BJ (cell line): ENCODE measurements around the gene ADGRL2. TPM values are rescaled to one million over a fixed set of nuclear protein-coding genes. Genes with fewer than 3 reads are reported as not detected.
"Not testable (repeated sequence)": the region's sequence is repeated elsewhere in the genome, so short reads cannot be mapped to it uniquely, and the experiment has no call there.

Experiments
- CTCF ChIA-PET: fragments of 350-600 bp; formaldehyde crosslinking; extraction: SDS; loops from one replicate; lab custom pipeline; 2021; ENCODE audit warnings: antibody characterized with exemption, inconsistent platforms; lab: Yijun Ruan, JAX
- POLR2A ChIA-PET: fragments of 300-600 bp; sonication (Branson Sonifier 250); formaldehyde crosslinking; extraction: SDS; loops from one replicate; lab custom pipeline; 2021; ENCODE audit warnings: antibody characterized with exemption; lab: Charles Lee
- DNase-seq: peaks from one replicate; pipeline ENCODE4 v3.0.0-alpha.2; 2011; ENCODE audit warnings: low read depth
- H3K27me3 ChIP-seq: 2 replicates; pipeline ENCODE4 v1.6.0; 2011; ENCODE audit warnings: low read length; ENCODE audit not compliant: control insufficient read depth, insufficient read depth
- H3K36me3 ChIP-seq: 2 replicates; pipeline ENCODE4 v1.5.1; 2011; ENCODE audit warnings: low read length; ENCODE audit not compliant: control insufficient read depth, insufficient read depth
- H3K4me3 ChIP-seq: 2 replicates; pipeline ENCODE4 v1.5.1; 2011; ENCODE audit warnings: low read depth, mild to moderate bottlenecking, control low read depth, low read length
- polyA plus RNA-seq: library from polyadenylated mRNA; depleted of rRNA; stranded (reverse); fragments of >200 nt; gene quantifications from 2 replicates; pipeline ENCODE4 v1.2.3, GENCODE V29; 2011
- TF ChIP-seq, protein P1 (sequence below): IDR thresholded peaks from 2 replicates; pipeline ENCODE4 v1.5.1; 2011; ENCODE audit warnings: low read depth, mild to moderate bottlenecking, control low read depth, inconsistent platforms, low read length, moderate library complexity; ENCODE audit not compliant: insufficient read depth

Gene ADGRL2
- polyA plus RNA-seq, 1 experiment, result 18.1 TPM

GRCh38 chr1:81850495-81850894, 49.8 kb downstream of the ADGRL2 start:
- Histone ChIP-seq H3K27me3 (no peaks in the 10 kb centered on the region), H3K36me3 (no peaks in the 10 kb centered on the region), H3K4me3 (no peak overlapping the region)
- POLR2A ChIA-PET, result interaction anchor here (0.6 kb wide), 2 partner anchors 38 to 47 kb away, joined by 3 read pairs; no protein-coding TSS in a partner anchor
- DNase-seq, result no peak
- TF ChIP-seq, protein P1, sequence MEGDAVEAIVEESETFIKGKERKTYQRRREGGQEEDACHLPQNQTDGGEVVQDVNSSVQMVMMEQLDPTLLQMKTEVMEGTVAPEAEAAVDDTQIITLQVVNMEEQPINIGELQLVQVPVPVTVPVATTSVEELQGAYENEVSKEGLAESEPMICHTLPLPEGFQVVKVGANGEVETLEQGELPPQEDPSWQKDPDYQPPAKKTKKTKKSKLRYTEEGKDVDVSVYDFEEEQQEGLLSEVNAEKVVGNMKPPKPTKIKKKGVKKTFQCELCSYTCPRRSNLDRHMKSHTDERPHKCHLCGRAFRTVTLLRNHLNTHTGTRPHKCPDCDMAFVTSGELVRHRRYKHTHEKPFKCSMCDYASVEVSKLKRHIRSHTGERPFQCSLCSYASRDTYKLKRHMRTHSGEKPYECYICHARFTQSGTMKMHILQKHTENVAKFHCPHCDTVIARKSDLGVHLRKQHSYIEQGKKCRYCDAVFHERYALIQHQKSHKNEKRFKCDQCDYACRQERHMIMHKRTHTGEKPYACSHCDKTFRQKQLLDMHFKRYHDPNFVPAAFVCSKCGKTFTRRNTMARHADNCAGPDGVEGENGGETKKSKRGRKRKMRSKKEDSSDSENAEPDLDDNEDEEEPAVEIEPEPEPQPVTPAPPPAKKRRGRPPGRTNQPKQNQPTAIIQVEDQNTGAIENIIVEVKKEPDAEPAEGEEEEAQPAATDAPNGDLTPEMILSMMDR, result no peak
- CTCF ChIA-PET, result interaction anchor here (1.5 kb wide), 1 partner anchor 12 kb away, joined by 3 read pairs; no protein-coding TSS in a partner anchor

GRCh38 chr1:81851217-81851616, 50.5 kb downstream of the ADGRL2 start:
- TF ChIP-seq, protein P1, result no peak
- ChIA-PET CTCF (no interaction called here), POLR2A (interaction anchor here (0.6 kb wide), 1 partner anchor 46 kb away, joined by 3 read pairs; no protein-coding TSS in a partner anchor)
- no peaks in the 10 kb centered on the region for H3K27me3 ChIP-seq
- no peak for DNase-seq
- H3K36me3 ChIP-seq, result no peaks in the 10 kb centered on the region
- H3K4me3 ChIP-seq, result no peak overlapping the region

GRCh38 chr1:81852961-81853360, 52.2 kb downstream of the ADGRL2 start:
- DNase-seq, result no peak
- TF ChIP-seq, protein P1, result no peak
- POLR2A ChIA-PET, result no interaction called here
- Histone ChIP-seq H3K27me3 (no peaks in the 10 kb centered on the region), H3K36me3 (no peaks in the 10 kb centered on the region), H3K4me3 (no peak overlapping the region)
- CTCF ChIA-PET, result interaction anchor here (0.6 kb wide), 1 partner anchor 366 kb away, joined by 3 read pairs; no protein-coding TSS in a partner anchor

- CTCF ChIA-PET, result no interaction called here
- DNase-seq, result no peak
- POLR2A ChIA-PET, result no interaction called here
- Histone ChIP-seq H3K36me3 (no peaks in the 10 kb centered on the region), H3K4me3 (no peak overlapping the region), H3K27me3 (no peaks in the 10 kb centered on the region)
- TF ChIP-seq, protein P1, result no peak
These were observed 66.5 kb downstream of the ADGRL2 start for GRCh38 chr1:81867235-81867634.

- H3K27me3 ChIP-seq, result no peaks in the 10 kb centered on the region
- TF ChIP-seq, protein P1, result no peak
- no peak overlapping the region for H3K4me3 ChIP-seq
- DNase-seq, result no peak
- POLR2A ChIA-PET, result no interaction called here
- CTCF ChIA-PET, result no interaction called here
- no peaks in the 10 kb centered on the region for H3K36me3 ChIP-seq
These were observed 68.6 kb downstream of the ADGRL2 start for GRCh38 chr1:81869307-81869706.

DNA sequence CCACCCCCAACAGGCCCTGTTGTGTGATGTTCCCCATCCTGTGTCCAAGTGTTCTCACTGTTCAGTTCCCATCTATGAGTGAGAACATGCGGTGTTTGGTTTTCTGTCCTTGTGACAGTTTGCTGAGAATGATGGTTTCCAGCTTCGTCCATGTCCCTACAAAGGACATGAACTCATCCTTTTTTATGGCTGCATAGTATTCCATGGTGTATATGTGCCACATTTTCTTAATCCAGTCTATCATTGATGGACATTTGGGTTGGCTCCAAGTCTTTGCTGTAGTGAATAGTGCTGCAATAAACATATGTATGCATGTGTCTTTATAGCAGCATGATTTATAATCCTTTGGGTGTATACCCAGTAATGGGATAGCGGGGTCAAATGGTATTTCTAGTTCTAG, 70.4 kb downstream of the ADGRL2 start:
- H3K27me3 ChIP-seq, H3K4me3 ChIP-seq, H3K36me3 ChIP-seq, DNase-seq, POLR2A ChIA-PET, CTCF ChIA-PET: not testable (repeated sequence)
